ENCODE results near the gene FAT1. TPM values are rescaled to one million over a fixed set of nuclear protein-coding genes. Genes with fewer than 3 reads are reported as not detected.

FAT1 gene
- total RNA-seq, 4 donors from 2014 or later = 321 to 477 (median 380) TPM

- H3K27me3 ChIP-seq = no peaks in the 10 kb centered on the region
- H3K4me3 ChIP-seq = no peak overlapping the region
- intact Hi-C loops (cut with DNase I; ENCODE audit: low total_unique reads) = no loop called here
- no peaks in the 10 kb centered on the region for H3K4me1 ChIP-seq
- no peak overlapping the region for H3K27ac ChIP-seq
- peaks cover 0 to 38% (median 17%) of the 10 kb centered on the region in 4 donors for H3K36me3 ChIP-seq
- no peak for TF ChIP-seq POLR2AphosphoS5 (IDR thresholded peaks at IDR 0.05)
- 78% methylated on average over 10 to 13 of the region's 13 CpGs for WGBS, 2 donors (ENCODE audit: low coverage in 1 of 2)
- in situ Hi-C loops (cut with MboI; ENCODE audit: low pct_ligation_motif_present in 1 of 4, low pct_unique_long_range_greater_than_20kb in 1 of 4, low sequenced_read_pairs in 3 of 4) = loop anchor here in 1 of 4 donors (25.0 kb wide), 1 partner anchor 306 kb away; no protein-coding TSS in a partner anchor
- H3K9me3 ChIP-seq = no peaks in the 10 kb centered on the region
- no peak for DNase-seq
Observed at GRCh38 chr4:186592966-186593586, 130.6 kb downstream of the FAT1 start.

- in situ Hi-C loops (cut with MboI; ENCODE audit: low pct_ligation_motif_present in 1 of 4, low pct_unique_long_range_greater_than_20kb in 1 of 4, low sequenced_read_pairs in 3 of 4) = loop anchor here in 1 of 4 donors (25.0 kb wide), 1 partner anchor 305 kb away; no protein-coding TSS in a partner anchor
- no peak overlapping the region for H3K27ac ChIP-seq
Observed at GRCh38 chr4:186592445-186592844, 131.2 kb downstream of the FAT1 start.

GRCh38 chr4:186591651-186592050 is 132.0 kb downstream of the FAT1 start:
- no peak overlapping the region for H3K27ac ChIP-seq
- WGBS, 2 donors (ENCODE audit: low coverage in 1 of 2) = 90 to 100% methylated on average over 1 to 6 of the region's 6 CpGs
- no peak overlapping the region for H3K4me3 ChIP-seq
- intact Hi-C loops (cut with DNase I; ENCODE audit: low total_unique reads) = no loop called here
- no peak for DNase-seq
- in situ Hi-C loops (cut with MboI; ENCODE audit: low pct_ligation_motif_present in 1 of 4, low pct_unique_long_range_greater_than_20kb in 1 of 4, low sequenced_read_pairs in 3 of 4) = loop anchor here in 1 of 4 donors (25.0 kb wide), 1 partner anchor 304 kb away; no protein-coding TSS in a partner anchor
- no peaks in the 10 kb centered on the region for H3K27me3 ChIP-seq
- H3K4me1 ChIP-seq = no peaks in the 10 kb centered on the region
- H3K36me3 ChIP-seq = peaks cover 0 to 31% (median 13%) of the 10 kb centered on the region in 4 donors
- TF ChIP-seq POLR2A (IDR thresholded peaks at IDR 0.05) = no peak
- no peak for TF ChIP-seq POLR2AphosphoS5 (IDR thresholded peaks at IDR 0.05)
- H3K9me3 ChIP-seq = no peaks in the 10 kb centered on the region

More at GRCh38 chr4:186592445-186592844, 131.2 kb downstream of the FAT1 start:
- H3K4me3 ChIP-seq = no peak overlapping the region
- no peaks in the 10 kb centered on the region for H3K9me3 ChIP-seq
- WGBS, 2 donors (ENCODE audit: low coverage in 1 of 2) = 93 to 95% methylated on average over 8 of the region's 8 CpGs
- intact Hi-C loops (cut with DNase I; ENCODE audit: low total_unique reads) = no loop called here
- no peak for DNase-seq
- TF ChIP-seq CTCF (IDR thresholded peaks at IDR 0.05) (no peak), EP300 (IDR thresholded peaks at IDR 0.05; ENCODE audit: low read depth) (no peak), POLR2AphosphoS5 (IDR thresholded peaks at IDR 0.05) (no peak), POLR2A (IDR thresholded peaks at IDR 0.05) (no peak)
- no peaks in the 10 kb centered on the region for H3K27me3 ChIP-seq
- H3K36me3 ChIP-seq = peaks cover 0 to 38% (median 17%) of the 10 kb centered on the region in 4 donors
- no peaks in the 10 kb centered on the region for H3K4me1 ChIP-seq

DNA sequence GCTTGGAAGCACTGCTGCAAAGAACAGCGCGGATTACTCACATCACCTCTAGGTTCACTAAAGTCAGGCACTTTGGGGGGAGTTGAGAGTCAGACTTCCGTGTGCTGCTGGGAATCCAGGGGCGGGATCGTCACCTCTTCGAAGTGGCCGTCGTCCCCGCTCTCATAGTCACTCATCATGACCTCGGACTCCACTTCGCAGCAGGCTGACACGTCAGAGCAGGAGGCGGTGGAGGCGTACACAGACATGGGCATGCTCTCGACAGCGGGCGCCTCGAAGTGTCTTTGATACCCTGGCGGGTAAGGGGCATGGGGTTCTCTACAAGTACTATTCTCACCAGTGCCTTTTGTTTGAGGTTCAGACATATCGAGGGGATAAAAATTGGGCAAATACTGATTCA is 135.2 kb downstream of the FAT1 start:
- Histone ChIP-seq H3K36me3 (peaks cover 0 to 20% (median 8%) of the 10 kb centered on the region in 4 donors), H3K9me3 (no peaks in the 10 kb centered on the region), H3K27me3 (no peaks in the 10 kb centered on the region), H3K27ac (no peak overlapping the region), H3K4me3 (no peak overlapping the region), H3K4me1 (no peaks in the 10 kb centered on the region)
- in situ Hi-C loops (cut with MboI; ENCODE audit: low pct_ligation_motif_present in 1 of 4, low pct_unique_long_range_greater_than_20kb in 1 of 4, low sequenced_read_pairs in 3 of 4) = loop anchor here in 3 of 4 donors (5.0 to 25.0 kb wide), 3 partner anchors 291 to 301 kb away; no protein-coding TSS in a partner anchor
- DNase-seq = no peak
- TF ChIP-seq POLR2AphosphoS5 (IDR thresholded peaks at IDR 0.05) (no peak), EP300 (IDR thresholded peaks at IDR 0.05; ENCODE audit: low read depth) (no peak), POLR2A (IDR thresholded peaks at IDR 0.05) (no peak), CTCF (IDR thresholded peaks at IDR 0.05) (no peak)
- intact Hi-C loops (cut with DNase I; ENCODE audit: low total_unique reads) = no loop called here
- WGBS, 2 donors (ENCODE audit: low coverage in 1 of 2) = 95% methylated on average over 20 of the region's 20 CpGs; no CpG with 5 or more reads in 1 of the 2 donors

DNA sequence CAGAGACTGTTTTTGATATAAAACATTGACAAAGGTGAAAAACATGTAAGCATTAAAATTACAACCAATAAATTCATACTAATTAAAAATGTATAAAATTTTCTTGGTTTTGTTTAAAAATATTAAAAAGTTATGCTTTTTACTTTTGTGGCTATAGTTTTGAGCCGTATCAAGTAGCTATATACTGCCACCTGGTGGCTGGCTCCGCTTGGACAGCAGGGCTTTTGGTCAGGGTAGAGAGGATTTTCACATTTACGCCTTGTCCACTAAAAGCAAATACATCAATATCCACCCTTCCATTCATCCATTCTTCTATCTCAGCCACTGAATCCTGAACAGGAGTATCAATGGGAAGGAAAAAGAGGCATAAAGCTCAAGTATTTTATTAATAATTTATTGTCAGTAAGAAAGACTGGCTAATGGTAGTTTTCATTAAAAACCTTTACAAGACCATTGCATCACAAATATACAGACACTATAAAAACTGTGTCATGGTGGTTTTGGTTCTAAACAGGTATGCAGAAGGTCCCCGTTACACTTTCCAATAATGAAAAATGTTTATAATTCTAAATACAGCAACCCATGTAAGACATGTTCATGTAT is 136.1 kb downstream of the FAT1 start:
- H3K36me3 ChIP-seq = peaks cover 0 to 14% (median 7%) of the 10 kb centered on the region in 4 donors
- 33 to 34% methylated on average over 4 of the region's 4 CpGs for WGBS, 2 donors (ENCODE audit: low coverage in 1 of 2)

More for the DNA sequence above, 136.1 kb downstream of the FAT1 start:
- Histone ChIP-seq H3K27me3 (no peaks in the 10 kb centered on the region), H3K9me3 (no peaks in the 10 kb centered on the region), H3K4me3 (no peak overlapping the region), H3K4me1 (no peaks in the 10 kb centered on the region), H3K27ac (no peak overlapping the region)
- no peak for TF ChIP-seq POLR2A (IDR thresholded peaks at IDR 0.05)
- peak; percentile 81 to 91 (median 89) for TF ChIP-seq CTCF (IDR thresholded peaks at IDR 0.05)
- TF ChIP-seq POLR2AphosphoS5 (IDR thresholded peaks at IDR 0.05) = no peak
- TF ChIP-seq EP300 (IDR thresholded peaks at IDR 0.05; ENCODE audit: low read depth) = no peak
- intact Hi-C loops (cut with DNase I; ENCODE audit: low total_unique reads) (loop anchor here (2.0 kb wide), 1 partner anchor 291 kb away; no protein-coding TSS in a partner anchor), in situ Hi-C loops (cut with MboI; ENCODE audit: low pct_ligation_motif_present in 1 of 4, low pct_unique_long_range_greater_than_20kb in 1 of 4, low sequenced_read_pairs in 3 of 4) (loop anchor here in 3 of 4 donors (5.0 to 25.0 kb wide), 3 partner anchors 290 to 300 kb away; no protein-coding TSS in a partner anchor)
- peak; percentile 75 for DNase-seq
